Measurements from ENCODE around the gene DGAT2. TPM values are rescaled to one million over a fixed set of nuclear protein-coding genes. Genes with fewer than 3 reads are reported as not detected.

DGAT2 gene
- total RNA-seq, 1 experiment from 2014 or later = 2.8 TPM

DNA sequence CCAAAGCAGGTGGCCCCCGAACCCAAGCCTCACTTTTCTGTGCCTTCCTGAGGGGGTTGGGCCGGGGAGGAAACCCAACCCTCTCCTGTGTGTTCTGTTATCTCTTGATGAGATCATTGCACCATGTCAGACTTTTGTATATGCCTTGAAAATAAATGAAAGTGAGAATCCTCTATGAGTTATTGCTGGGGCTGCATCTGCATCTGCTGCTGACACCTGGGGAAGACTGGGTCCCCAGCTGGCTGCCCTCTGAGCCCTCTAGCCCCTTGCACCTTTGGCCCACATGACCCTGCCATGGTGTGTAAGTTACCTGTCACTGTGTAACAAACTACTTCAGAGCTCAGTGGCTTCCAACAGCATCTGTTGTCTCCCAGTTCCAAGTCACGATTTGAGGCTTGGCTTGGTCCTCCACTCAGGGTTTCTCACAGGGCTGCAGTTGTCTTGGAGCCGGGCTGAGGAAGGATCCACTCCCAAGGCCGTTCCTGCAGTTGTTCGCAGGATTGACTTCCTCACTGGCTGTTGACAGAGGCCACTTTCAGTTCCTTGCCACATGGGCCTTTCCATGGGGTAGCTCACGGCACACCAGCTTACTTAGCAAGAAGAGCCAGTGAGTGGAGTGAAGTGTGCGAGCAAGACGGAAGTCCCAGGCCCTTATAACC lies 32.9 kb downstream of the DGAT2 start:
- Histone ChIP-seq H3K79me2 (ENCODE audit: insufficient read depth, low read length) (no peaks in the 10 kb centered on the region), H3K23ac (ENCODE audit: insufficient read length, low read depth, low read length) (no peak overlapping the region), H3K4me2 (ENCODE audit: insufficient read depth, insufficient read length, low read length) (no peak overlapping the region), H3K79me1 (ENCODE audit: insufficient read depth, low read depth, low read length, poor library complexity, severe bottlenecking) (no peaks in the 10 kb centered on the region), H3T11ph (ENCODE audit: low read length) (no peak overlapping the region), H3K18ac (ENCODE audit: insufficient read length, low read depth, low read length) (no peak overlapping the region), H4K91ac (ENCODE audit: insufficient read length, low read depth, low read length) (no peak overlapping the region), H4K8ac (replicated peaks; ENCODE audit: insufficient read length, low read depth, low read length) (no peak overlapping the region), H2AK5ac (ENCODE audit: insufficient read length, low read length) (no peak overlapping the region), H2AFZ (ENCODE audit: low read length) (no peak overlapping the region), H3K4me1 (ENCODE audit: insufficient read depth, low read length) (no peaks in the 10 kb centered on the region), H3K56ac (ENCODE audit: insufficient read length, low read depth, low read length) (no peak overlapping the region), H2BK20ac (ENCODE audit: low read depth, low read length, poor library complexity, severe bottlenecking) (no peak overlapping the region), H2BK120ac (ENCODE audit: low read depth, low read length, poor library complexity, severe bottlenecking) (no peak overlapping the region), H3K23me2 (ENCODE audit: insufficient read length, low read depth, low read length, poor library complexity, severe bottlenecking) (no peaks in the 10 kb centered on the region), H3K27me3 (ENCODE audit: insufficient read depth, low read length) (no peaks in the 10 kb centered on the region; the same call in 1 of the 2 replicates), H2BK5ac (ENCODE audit: insufficient read length, low read length) (no peak overlapping the region), H2BK12ac (ENCODE audit: insufficient read length, low read depth, low read length) (no peak overlapping the region), H4K20me1 (ENCODE audit: control insufficient read depth, insufficient read depth, insufficient read length) (no peaks in the 10 kb centered on the region), H3K27ac (ENCODE audit: insufficient read length, low read depth, low read length) (no peak overlapping the region), H3K9me3 (ENCODE audit: control insufficient read depth, low read depth, low read length) (no peaks in the 10 kb centered on the region), H3K9ac (ENCODE audit: extremely low read depth, insufficient read length, low read length) (no peak overlapping the region), H3K14ac (ENCODE audit: insufficient read depth, low read length) (no peak overlapping the region; the same call in 1 of the 2 replicates), H4K5ac (ENCODE audit: insufficient read length, low read depth, low read length) (no peak overlapping the region), H3K4ac (ENCODE audit: low read depth, low read length) (no peak overlapping the region), H2BK15ac (ENCODE audit: low read depth, low read length) (no peak overlapping the region)
- no peak for DNase-seq
- H3K4me1 Mint-ChIP-seq = peaks cover 4 to 5% of the 10 kb centered on the region in 2 experiments; a peak in 1 of 4 replicates
- no peaks in the 10 kb centered on the region; a peak in 1 of 5 replicates for H3K9me3 Mint-ChIP-seq
- no peaks in the 10 kb centered on the region for H3K27me3 Mint-ChIP-seq (ENCODE audit: low read depth)
- no peak for TF ChIP-seq CTCF (conservative IDR thresholded peaks at IDR 0.05)
- H3K4me3 Mint-ChIP-seq = no peak overlapping the region
- no CpG with 5 or more reads among the region's 9 CpGs for WGBS (ENCODE audit: extremely low coverage, insufficient read length, low lambda C conversion rate)
- H3K36me3 Mint-ChIP-seq (ENCODE audit: insufficient read depth in 1 of 3, low read depth in 3 of 3) = no peaks in the 10 kb centered on the region
- no peak overlapping the region for H3K27ac Mint-ChIP-seq
